MCF 10A (cell line): Measurements from ENCODE around the gene ATP13A5. TPM values are rescaled to one million over a fixed set of nuclear protein-coding genes. Genes with fewer than 3 reads are reported as not detected.

Experiments
- BruUV-seq: library from RNA; stranded (reverse); fragments of 400-500 nt; replicated peaks from 2 replicates; lab custom pipeline; 2021; lab: Mats Ljungman, UMichigan
- CTCF ChIA-PET: fragments of 300-600 bp; sonication (Branson Sonifier 250); formaldehyde crosslinking; extraction: SDS; loops from one replicate; lab custom pipeline; 2021; ENCODE audit warnings: antibody characterized with exemption, inconsistent platforms; lab: Yijun Ruan, JAX
- POLR2A ChIA-PET: fragments of 300-600, 350-650 bp; sonication (Branson Sonifier 250); formaldehyde crosslinking; extraction: SDS; loops from one replicate; lab custom pipeline; 2020; ENCODE audit warnings: antibody characterized with exemption, inconsistent platforms; lab: Yijun Ruan, JAX
- DNase-seq: peaks from one replicate; pipeline ENCODE4 v3.0.0-alpha.2; 2018; ENCODE audit not compliant: unreplicated experiment
- H3K27ac Mint-ChIP-seq: one replicate; pipeline ENCODE4 v1.8.0; 2022; ENCODE audit warnings: mild to moderate bottlenecking, low read depth, mixed read lengths; ENCODE audit not compliant: unreplicated experiment
- H3K27me3 Mint-ChIP-seq: one replicate; pipeline ENCODE4 v1.8.0; 2022; ENCODE audit warnings: mixed read lengths; ENCODE audit not compliant: insufficient read depth, unreplicated experiment
- H3K36me3 Mint-ChIP-seq: one replicate; pipeline ENCODE4 v1.8.0; 2022; ENCODE audit warnings: mild to moderate bottlenecking, moderate library complexity, mixed read lengths; ENCODE audit not compliant: insufficient read depth, unreplicated experiment
- H3K4me1 Mint-ChIP-seq: one replicate; pipeline ENCODE4 v1.8.0; 2022; ENCODE audit warnings: mixed read lengths; ENCODE audit not compliant: insufficient read depth, unreplicated experiment
- H3K4me3 Mint-ChIP-seq: one replicate; pipeline ENCODE4 v1.8.0; 2022; ENCODE audit warnings: mild to moderate bottlenecking, moderate library complexity, mixed read lengths; ENCODE audit not compliant: unreplicated experiment
- H3K9me3 Mint-ChIP-seq: one replicate; pipeline ENCODE4 v1.8.0; 2022; ENCODE audit warnings: mixed read lengths; ENCODE audit not compliant: unreplicated experiment
- CTCF ChIP-seq: fragments of 200-600 bp; IDR thresholded peaks from one replicate; pipeline ENCODE4 v1.8.0; 2022; ENCODE audit warnings: antibody characterized with exemption, mild to moderate bottlenecking; ENCODE audit not compliant: unreplicated experiment
- intact Hi-C: fragments of 100-400 bp; cut with micrococcal nuclease; formaldehyde crosslinking; loops from 2 replicates; pipeline ENCODE4 v1.14.1; 2022
- total RNA-seq: library from RNA; stranded (reverse); gene quantifications from 2 replicates; pipeline ENCODE4 v1.2.3, GENCODE V29; 2022

ATP13A5 gene
- total RNA-seq, 1 experiment from 2014 or later = not detected

GRCh38 chr3:193367868-193368267 lies 10.7 kb downstream of the ATP13A5 start:
- peaks cover 76% of the 10 kb centered on the region for H3K27me3 Mint-ChIP-seq
- no TSS peak for BruUV-seq
- ChIA-PET CTCF (no interaction called here), POLR2A (no interaction called here)
- no peak for TF ChIP-seq CTCF
- no peaks in the 10 kb centered on the region for H3K9me3 Mint-ChIP-seq
- no peak overlapping the region for H3K4me3 Mint-ChIP-seq
- H3K27ac Mint-ChIP-seq = no peak overlapping the region
- no peaks in the 10 kb centered on the region for H3K4me1 Mint-ChIP-seq
- no peak for DNase-seq
- intact Hi-C loops = no loop called here
- no peaks in the 10 kb centered on the region for H3K36me3 Mint-ChIP-seq

DNA sequence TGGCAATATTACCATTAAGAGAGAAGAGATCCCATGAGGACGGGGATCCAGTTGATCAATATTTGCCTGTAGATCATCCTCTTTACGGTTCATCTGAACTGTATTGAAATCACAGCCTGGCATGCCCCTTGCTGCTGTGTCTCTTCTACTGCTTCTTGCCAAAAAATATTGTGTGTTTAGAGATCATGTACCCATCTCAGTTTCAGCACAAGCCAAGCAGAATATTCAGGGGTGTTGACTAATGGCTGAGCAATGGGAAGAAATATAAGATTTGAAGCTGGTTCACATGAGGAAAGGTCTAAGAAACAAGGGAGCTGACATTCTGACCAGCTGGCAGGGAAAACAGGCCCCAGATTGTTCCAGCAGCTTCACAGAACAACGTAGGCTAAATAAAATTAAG lies 21.3 kb downstream of the ATP13A5 start:
- ChIA-PET CTCF (interaction anchor here (0.8 kb wide), 1 partner anchor 1645 kb away, joined by 4 read pairs; no protein-coding TSS in a partner anchor), POLR2A (no interaction called here)
- TF ChIP-seq CTCF = no peak
- Mint-ChIP-seq H3K27ac (no peak overlapping the region), H3K4me1 (no peaks in the 10 kb centered on the region), H3K36me3 (no peaks in the 10 kb centered on the region), H3K9me3 (no peaks in the 10 kb centered on the region), H3K27me3 (peaks cover 45% of the 10 kb centered on the region), H3K4me3 (no peak overlapping the region)
- no peak for DNase-seq
- BruUV-seq = no TSS peak
- intact Hi-C loops = no loop called here

GRCh38 chr3:193354423-193354822 lies 24.1 kb downstream of the ATP13A5 start:
- Mint-ChIP-seq H3K27ac (no peak overlapping the region), H3K4me1 (no peaks in the 10 kb centered on the region), H3K36me3 (no peaks in the 10 kb centered on the region), H3K9me3 (no peaks in the 10 kb centered on the region), H3K4me3 (no peak overlapping the region), H3K27me3 (peaks cover 43% of the 10 kb centered on the region)
- DNase-seq = no peak
- no TSS peak for BruUV-seq
- intact Hi-C loops = no loop called here
- CTCF ChIA-PET = no interaction called here
- POLR2A ChIA-PET = no interaction called here
- TF ChIP-seq CTCF = no peak

DNA sequence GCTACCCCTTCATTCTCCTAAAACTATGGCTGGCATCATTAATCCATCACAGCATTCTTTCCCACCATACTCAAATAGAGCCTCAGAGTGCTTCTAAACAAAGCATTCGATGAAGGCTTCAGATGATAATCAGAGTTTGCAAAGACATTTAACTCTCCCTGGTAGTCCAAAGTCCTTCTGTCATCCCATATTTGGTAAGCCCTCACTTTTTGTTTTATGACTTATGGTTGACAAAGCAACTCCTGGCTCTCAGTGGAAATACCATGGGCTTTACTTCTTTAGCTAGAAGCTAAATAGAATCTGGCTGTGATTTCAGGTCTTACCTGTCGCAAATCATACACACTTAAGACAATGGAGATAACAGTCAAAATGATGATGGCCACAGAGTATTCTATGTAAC lies 27.8 kb downstream of the ATP13A5 start:
- Mint-ChIP-seq H3K36me3 (no peaks in the 10 kb centered on the region), H3K9me3 (no peaks in the 10 kb centered on the region), H3K27ac (no peak overlapping the region), H3K4me1 (no peaks in the 10 kb centered on the region), H3K4me3 (no peak overlapping the region), H3K27me3 (peaks cover 27% of the 10 kb centered on the region)
- CTCF ChIA-PET = no interaction called here
- intact Hi-C loops = no loop called here
- TF ChIP-seq CTCF = no peak
- no TSS peak for BruUV-seq
- DNase-seq = no peak
- POLR2A ChIA-PET = no interaction called here
